UCSD-AML1 (cell line): Measurements from ENCODE around the gene BTBD9.

Source experiments
- DNase-seq: peaks from one replicate; lab custom pipeline; 2025; ENCODE audit not compliant: unreplicated experiment; lab: John Stamatoyannopoulos, UW

BTBD9 gene

DNA sequence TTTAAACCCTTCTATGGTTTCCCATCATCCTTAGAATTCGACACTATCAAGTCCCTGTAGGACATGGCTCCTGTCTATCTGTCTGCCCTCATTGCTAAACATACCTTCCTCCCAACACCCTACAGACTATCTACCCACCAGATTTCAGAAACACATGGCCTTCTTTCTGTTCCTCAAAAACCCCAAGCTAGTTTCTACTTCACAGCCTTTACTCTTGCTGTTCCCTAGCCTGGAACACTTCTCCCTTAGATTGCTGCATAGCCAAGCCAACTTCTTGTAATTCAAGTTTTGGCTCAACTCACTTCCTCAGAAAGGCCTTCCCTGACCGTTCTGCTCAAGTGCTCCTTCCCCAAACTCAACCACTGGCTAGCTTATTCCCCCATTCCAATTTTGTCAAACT is 156.2 kb downstream of the BTBD9 start:
- DNase-seq = no peak

GRCh38 chr6:38482466-38482865 is 157.3 kb downstream of the BTBD9 start:
- DNase-seq = no peak

DNA sequence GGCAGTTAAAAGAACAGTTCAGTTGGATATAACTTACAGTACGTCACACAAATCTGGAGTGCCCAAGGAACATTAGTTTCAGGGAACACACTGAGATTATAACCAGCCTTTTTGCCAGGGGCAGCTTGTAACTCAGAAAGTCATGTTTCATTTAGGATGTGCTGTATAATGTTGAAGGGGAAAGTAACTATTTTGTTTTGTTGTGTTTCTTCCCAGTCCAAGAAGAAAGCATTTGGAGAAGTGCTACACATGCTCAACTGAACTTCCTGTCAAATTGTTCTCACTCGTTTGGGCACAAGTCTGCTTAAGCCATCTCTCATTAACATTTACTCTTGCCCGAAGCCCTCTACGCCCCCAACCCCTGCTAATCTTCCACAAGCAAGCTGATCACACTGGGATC is 157.9 kb downstream of the BTBD9 start:
- DNase-seq = no peak

DNA sequence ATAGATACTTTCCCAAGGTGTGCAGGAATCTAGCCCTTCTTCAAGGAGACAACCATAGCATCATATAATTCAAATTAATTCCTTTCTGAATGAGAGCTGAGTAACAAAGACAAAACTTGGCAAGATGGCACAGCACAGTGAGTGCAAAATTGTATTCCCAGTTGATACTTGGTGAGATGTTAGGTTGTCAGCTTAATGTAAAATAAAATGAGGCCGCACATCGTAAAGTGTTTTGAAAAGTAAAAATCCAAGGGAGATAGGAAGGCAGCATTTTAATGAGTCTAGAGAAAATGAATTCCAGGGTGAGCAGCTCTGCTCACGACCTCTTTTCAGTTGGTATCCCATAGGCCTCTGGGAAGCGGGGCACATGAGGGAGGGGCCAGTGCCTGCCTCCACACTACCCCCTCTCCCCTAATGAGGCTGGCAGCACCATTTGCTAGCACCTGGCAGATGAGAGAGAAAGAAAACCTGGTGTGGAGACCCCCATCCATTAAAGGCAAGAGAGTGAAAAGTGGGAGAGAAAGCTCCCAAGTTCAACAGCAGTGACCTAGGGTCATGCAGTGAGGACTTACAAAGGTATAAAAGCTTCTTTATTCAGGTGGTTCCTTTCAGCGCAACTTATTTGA is 158.4 kb downstream of the BTBD9 start:
- no peak for DNase-seq

DNA sequence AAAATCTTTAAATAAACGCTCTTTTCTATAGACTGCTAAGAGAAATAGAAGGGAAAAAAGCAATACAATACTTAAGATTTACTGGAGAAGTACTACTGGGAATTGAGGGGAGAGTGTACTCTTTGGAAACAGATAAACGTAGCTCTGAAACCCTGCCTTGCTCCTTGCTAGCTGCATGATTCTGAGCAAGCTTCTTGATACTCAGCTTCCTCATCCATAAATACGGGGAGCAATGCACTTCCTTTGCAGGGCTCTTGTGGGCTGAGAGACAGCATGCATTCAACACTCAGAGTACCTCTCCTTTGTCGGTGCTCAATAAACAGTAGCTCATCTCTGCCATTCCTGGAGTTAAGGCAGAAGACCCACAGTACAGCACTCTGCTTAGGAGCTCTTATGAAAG is 159.7 kb downstream of the BTBD9 start:
- DNase-seq = no peak

GRCh38 chr6:38479331-38479730 is 160.4 kb downstream of the BTBD9 start:
- no peak for DNase-seq

DNA sequence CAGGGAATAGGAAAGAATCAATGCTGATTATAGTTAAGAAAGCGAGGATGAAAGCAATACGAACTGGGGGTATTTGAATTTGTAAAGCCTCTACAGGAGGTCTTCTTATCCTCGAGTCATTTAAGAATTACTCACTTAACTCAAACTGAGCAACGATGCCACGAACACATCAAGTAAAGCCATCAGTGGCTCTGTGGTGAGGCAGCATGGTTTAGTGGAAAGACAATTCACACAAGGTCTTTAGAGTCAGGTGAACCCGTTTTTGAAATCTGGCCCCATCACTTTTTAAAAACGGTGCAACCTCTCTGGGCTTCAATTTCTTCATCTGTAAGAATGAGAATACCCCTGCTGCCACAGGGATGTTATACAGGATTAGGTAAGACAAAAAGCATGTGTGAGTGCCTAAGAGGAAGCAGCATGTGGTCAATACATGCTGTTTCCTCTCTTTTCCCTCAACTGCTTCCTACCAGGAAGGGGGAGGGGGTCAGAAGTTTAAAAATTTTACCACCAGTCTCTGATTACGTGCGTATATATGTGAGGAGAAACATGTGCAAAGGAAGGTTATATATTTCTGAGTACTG is 162.0 kb downstream of the BTBD9 start:
- DNase-seq = no peak

GRCh38 chr6:38476888-38477287 is 162.8 kb downstream of the BTBD9 start:
- DNase-seq = no peak

DNA sequence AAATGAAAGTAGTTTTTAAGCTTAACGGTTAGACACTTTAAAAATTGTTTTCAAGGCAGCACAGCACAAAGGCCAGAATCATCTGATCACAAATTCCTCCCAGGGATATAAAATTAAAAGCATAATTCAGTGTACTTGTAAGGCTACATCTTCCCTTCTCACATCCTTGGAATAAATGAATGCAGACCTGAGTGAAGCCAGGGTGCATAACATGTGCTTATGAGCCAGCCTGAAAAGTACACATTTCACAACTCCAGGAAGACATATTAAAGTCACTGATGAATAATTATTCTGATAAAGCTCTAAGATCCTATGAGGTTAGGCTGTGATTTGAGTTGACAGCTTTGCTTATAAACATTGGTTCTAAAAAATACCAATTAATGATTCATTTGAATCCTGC is 163.6 kb downstream of the BTBD9 start:
- no peak for DNase-seq

- DNase-seq = no peak
Measured at GRCh38 chr6:38470548-38470947, 169.2 kb downstream of the BTBD9 start.

- no peak for DNase-seq
Measured at GRCh38 chr6:38467566-38467965, 172.2 kb downstream of the BTBD9 start.

DNA sequence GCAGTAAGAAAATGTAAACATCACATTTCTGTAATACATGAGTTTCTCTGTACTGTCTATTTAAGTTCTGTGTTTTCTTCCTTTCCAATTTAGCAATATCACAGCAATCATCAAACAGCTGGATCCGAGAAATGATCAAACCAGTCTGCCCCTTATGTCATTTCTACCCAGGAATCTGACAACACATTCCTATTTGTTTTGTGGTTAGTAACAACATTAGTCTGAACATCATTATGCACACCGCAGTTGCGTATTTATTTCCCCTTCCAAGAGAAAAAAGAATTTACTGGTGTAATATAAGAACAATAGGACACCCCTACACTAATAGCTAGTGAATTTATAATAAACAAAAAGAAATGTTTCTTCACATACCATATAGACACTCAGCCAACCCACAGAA is 179.5 kb downstream of the BTBD9 start:
- DNase-seq = no peak

DNA sequence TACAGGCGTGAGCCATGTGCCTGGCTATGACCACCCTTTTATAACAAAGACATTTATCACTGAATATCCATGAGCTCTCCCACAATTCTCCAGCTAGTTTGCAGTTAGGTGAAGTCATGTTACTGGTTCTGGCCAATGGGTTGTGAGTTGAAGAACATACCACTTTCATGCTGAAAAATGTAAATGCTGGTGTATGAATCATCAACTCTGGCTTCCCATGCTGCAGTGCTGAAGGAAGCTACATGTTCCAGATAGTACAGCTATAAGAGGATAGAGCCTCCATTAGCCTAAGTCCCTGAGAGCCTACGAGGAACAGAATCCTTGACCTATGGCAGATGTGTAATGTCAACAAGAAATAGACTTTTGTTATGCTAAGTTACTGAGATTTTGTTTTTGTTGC is 180.4 kb downstream of the BTBD9 start:
- no peak for DNase-seq

GRCh38 chr6:38453861-38454260 is 185.9 kb downstream of the BTBD9 start:
- no peak for DNase-seq

- no peak for DNase-seq
Measured at GRCh38 chr6:38452816-38453660, 186.7 kb downstream of the BTBD9 start.

DNA sequence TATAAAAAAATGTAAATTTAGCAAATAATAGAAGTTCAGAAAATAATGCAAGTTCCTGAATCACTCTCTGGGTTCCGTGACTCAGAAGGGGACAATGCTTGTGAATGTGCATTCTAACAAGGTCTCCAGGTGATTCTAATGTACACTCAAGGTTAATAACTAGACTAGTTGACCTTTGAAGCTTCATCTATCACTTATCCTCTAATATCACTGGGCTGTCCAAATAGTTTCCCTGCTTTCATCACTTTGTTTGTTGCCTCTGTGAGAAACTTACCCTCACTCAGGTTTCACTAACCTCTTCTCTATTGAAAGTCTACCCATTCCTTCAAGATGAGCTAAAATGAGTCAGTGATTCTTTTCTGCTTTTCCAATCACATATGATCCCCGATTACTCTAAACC is 189.0 kb downstream of the BTBD9 start:
- no peak for DNase-seq

GRCh38 chr6:38445925-38446324 is 193.8 kb downstream of the BTBD9 start:
- no peak for DNase-seq

DNA sequence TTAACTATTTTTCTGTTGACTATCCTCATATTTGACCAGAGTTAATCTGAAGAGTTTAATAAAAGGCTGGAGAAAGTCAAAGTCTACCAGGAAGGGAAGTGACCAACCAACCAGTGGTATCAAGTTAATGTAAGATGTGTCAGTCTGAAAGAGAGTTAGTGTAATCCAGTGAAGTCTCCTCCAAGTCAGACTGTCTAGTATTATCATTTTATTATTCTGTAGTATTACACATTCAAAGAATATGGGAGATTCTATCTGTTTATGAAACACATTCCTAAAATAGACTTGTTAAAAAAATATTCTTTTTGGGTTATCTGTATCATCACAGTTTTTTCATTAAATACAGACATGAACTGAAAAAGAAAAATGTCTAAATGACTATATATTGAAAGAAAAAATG is 194.4 kb downstream of the BTBD9 start:
- no peak for DNase-seq

GRCh38 chr6:38443352-38444144 is 196.2 kb downstream of the BTBD9 start:
- peak; percentile 34 for DNase-seq

- DNase-seq = no peak
Measured at GRCh38 chr6:38438097-38438496, 201.6 kb downstream of the BTBD9 start.

- no peak for DNase-seq
Measured at GRCh38 chr6:38436726-38437465, 202.8 kb downstream of the BTBD9 start.
